ENCODE results near the gene LAPTM4A. TPM values are rescaled to one million over a fixed set of nuclear protein-coding genes. Genes with fewer than 3 reads are reported as not detected.

Gene LAPTM4A
- total RNA-seq, 1 experiment from 2014 or later: 131 TPM

- H3K4me3 Mint-ChIP-seq: no peak overlapping the region
- Histone ChIP-seq H4K91ac (ENCODE audit: insufficient read length, low read depth, low read length) (no peak overlapping the region), H3K79me2 (ENCODE audit: insufficient read depth, low read length) (no peaks in the 10 kb centered on the region), H3K14ac (ENCODE audit: insufficient read depth, low read length) (no peak overlapping the region), H3K4me2 (ENCODE audit: insufficient read depth, insufficient read length, low read length) (no peak overlapping the region), H3K9me3 (ENCODE audit: control insufficient read depth, low read depth, low read length) (no peaks in the 10 kb centered on the region), H3K27me3 (ENCODE audit: insufficient read depth, low read length) (no peaks in the 10 kb centered on the region), H3T11ph (ENCODE audit: low read length) (no peak overlapping the region), H3K4me1 (ENCODE audit: insufficient read depth, low read length) (no peaks in the 10 kb centered on the region; the same call in 1 of the 2 replicates), H2BK15ac (ENCODE audit: low read depth, low read length) (no peak overlapping the region), H3K56ac (ENCODE audit: insufficient read length, low read depth, low read length) (no peak overlapping the region), H2BK12ac (ENCODE audit: insufficient read length, low read depth, low read length) (no peak overlapping the region), H2BK120ac (ENCODE audit: low read depth, low read length, poor library complexity, severe bottlenecking) (no peak overlapping the region), H2BK5ac (ENCODE audit: insufficient read length, low read length) (no peak overlapping the region), H3K23ac (ENCODE audit: insufficient read length, low read depth, low read length) (no peak overlapping the region), H3K18ac (ENCODE audit: insufficient read length, low read depth, low read length) (no peak overlapping the region), H2AK5ac (ENCODE audit: insufficient read length, low read length) (no peak overlapping the region), H2AFZ (ENCODE audit: low read length) (no peak overlapping the region), H3K27ac (ENCODE audit: insufficient read length, low read depth, low read length) (no peak overlapping the region), H4K20me1 (ENCODE audit: control insufficient read depth, insufficient read depth, insufficient read length) (no peaks in the 10 kb centered on the region), H2BK20ac (ENCODE audit: low read depth, low read length, poor library complexity, severe bottlenecking) (no peak overlapping the region), H3K79me1 (ENCODE audit: insufficient read depth, low read depth, low read length, poor library complexity, severe bottlenecking) (no peaks in the 10 kb centered on the region), H3K9ac (ENCODE audit: extremely low read depth, insufficient read length, low read length) (no peak overlapping the region), H4K5ac (ENCODE audit: insufficient read length, low read depth, low read length) (no peak overlapping the region), H3K23me2 (ENCODE audit: insufficient read length, low read depth, low read length, poor library complexity, severe bottlenecking) (no peaks in the 10 kb centered on the region), H3K4ac (ENCODE audit: low read depth, low read length) (no peak overlapping the region), H4K8ac (replicated peaks; ENCODE audit: insufficient read length, low read depth, low read length) (no peak overlapping the region)
- no peak for TF ChIP-seq CTCF (conservative IDR thresholded peaks at IDR 0.05)
- H3K9me3 Mint-ChIP-seq: no peaks in the 10 kb centered on the region
- H3K4me1 Mint-ChIP-seq: peaks cover 21 to 24% of the 10 kb centered on the region in 2 experiments
- no peaks in the 10 kb centered on the region for H3K36me3 Mint-ChIP-seq (ENCODE audit: insufficient read depth in 1 of 3, low read depth in 3 of 3)
- WGBS (ENCODE audit: extremely low coverage, insufficient read length, low lambda C conversion rate): no CpG with 5 or more reads among the region's 1 CpG
- H3K27me3 Mint-ChIP-seq (ENCODE audit: low read depth): peaks cover 6% of the 10 kb centered on the region
- H3K27ac Mint-ChIP-seq: no peak overlapping the region
- no peak for DNase-seq
Measured at GRCh38 chr2:20095469-20095868, 44.0 kb upstream of the LAPTM4A start.

Data from H9 (cell line).